NOMO-1 (cell line): ENCODE results near the gene CNOT3.
A peak's percentile ranks its signal among the peaks of the same experiment; 100 is the strongest.

Experiments
- DNase-seq, 2 experiments: peaks; one replicate each; lab custom pipeline; 2025; ENCODE audit not compliant: unreplicated experiment in 2 of 2; lab: John Stamatoyannopoulos, UW

CNOT3 gene

DNA sequence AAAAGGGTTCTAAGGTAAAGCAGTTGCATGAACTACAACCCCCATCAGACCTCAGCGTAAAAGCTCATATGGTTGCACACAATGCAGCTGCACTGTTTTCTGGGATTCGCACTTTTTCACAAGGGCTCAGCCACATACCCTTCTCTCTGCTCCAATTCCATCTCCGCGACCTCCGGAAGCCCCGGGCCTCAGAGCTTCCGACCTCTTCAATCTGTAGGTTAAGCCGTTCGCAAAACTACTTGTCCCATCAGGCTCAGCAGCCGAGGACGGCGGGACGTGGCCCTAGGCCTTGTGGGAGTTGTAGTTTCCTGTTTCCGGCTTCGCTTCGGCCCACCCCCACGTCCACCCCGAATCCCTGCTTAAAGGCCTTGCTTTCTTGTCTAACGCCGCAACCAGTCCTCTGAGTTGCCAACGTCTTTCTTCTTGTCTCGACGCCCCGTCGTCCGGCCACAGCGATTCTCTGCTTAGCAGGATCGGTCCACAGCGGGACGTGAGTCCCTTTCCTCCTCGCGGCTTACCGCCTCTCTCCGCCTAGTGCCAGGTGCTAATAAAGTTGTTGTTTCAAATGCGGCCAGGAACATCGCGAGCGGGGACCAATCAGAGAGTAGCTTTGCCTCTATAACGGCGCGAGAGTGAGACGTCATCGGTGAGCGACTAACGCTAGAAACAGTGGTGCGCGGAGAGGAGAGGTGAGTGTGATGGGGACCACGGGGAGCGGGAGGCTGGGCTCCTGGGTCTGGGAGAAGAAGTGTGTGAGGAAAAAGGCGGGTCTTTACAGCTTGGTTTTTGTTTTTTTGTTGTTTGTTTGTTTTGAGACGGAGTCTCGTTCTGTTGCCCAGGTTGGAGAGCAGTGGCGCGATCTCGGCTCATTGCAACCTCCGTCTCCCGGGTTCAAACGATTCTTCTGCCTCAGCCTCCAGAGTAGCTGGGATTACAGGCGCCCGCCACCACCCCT lies 22.2 kb upstream of the CNOT3 start, which contains the start of the genes PRPF31 and TFPT:
TSS of gene PRPF31 (plus strand) at position 646 of the 955 bp plus-strand sequence. CDS start 2,525 bp downstream, outside the sequence.
TSS of gene TFPT (minus strand) at position 549 of the 955 bp plus-strand sequence. CDS start at position 161, 388 bp downstream.
- DNase-seq = peak; percentile 97 to 98

DNA sequence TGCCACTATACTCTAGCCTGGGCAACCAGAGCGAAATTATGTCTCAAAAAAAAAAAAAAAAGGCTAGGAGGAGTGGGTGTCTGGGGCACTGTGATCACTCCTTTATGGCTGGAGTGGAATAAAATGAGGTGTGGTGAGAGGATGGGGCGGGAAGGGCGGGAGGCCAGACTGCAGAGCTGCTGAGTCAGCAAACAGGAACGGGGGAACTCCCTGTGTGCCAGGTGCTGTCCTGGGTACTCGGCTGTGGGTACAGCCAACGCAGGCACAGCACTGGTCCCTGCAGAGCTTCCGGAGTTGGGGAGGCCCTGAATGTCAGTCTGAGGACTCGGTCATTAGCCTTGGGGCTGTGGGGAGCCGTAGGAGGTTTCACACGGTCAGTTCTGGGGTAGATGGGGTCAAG lies 16.3 kb upstream of the CNOT3 start:
- no peak for DNase-seq

DNA sequence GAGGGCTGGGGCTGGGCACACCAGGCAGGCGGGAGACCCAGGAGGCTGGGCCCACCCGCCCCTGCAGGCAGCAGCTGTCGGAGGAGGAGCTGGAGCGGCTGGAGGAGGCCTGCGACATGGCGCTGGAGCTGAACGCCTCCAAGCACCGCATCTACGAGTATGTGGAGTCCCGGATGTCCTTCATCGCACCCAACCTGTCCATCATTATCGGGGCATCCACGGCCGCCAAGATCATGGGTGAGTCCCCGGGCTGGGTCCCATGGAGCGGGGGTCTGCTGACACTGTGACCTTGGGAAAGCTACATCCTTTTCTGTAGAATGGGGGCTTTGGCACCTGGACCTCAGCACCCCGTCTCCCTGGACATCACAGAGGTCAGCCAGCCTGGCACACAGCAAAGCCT lies 13.9 kb upstream of the CNOT3 start:
- DNase-seq = no peak

DNA sequence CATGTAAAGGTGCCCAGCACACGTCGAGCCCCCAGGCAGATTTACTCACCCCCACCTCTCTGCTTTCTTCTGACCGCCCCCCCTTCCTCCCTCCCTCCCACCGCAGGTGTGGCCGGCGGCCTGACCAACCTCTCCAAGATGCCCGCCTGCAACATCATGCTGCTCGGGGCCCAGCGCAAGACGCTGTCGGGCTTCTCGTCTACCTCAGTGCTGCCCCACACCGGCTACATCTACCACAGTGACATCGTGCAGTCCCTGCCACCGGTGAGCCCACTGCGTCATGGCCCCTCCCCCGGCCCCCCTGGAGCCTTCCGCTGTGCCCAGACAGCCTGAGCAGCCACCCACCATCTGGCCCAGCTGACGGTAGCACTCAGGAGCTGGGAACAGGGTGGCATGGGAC lies 13.2 kb upstream of the CNOT3 start:
- no peak for DNase-seq

DNA sequence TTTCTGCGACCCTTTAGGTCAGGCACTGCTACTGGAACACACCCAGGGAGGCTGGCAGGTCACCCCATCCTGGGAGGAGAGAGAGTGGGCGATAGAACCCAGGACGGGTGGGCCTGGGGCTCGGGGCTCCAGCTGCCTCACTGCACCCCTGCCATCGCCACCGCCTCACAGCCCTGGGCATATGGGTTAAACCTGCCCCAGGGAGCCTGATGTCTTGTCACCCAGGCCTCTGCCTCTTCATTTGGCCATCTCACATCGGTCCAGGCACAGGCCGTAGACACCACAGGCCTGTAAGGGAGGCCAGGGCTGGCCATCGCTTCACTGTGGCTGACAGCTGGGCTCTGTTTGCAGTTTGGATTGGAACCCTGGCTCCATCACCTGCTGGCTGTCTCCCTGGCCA lies 11.8 kb upstream of the CNOT3 start:
- DNase-seq = no peak

DNA sequence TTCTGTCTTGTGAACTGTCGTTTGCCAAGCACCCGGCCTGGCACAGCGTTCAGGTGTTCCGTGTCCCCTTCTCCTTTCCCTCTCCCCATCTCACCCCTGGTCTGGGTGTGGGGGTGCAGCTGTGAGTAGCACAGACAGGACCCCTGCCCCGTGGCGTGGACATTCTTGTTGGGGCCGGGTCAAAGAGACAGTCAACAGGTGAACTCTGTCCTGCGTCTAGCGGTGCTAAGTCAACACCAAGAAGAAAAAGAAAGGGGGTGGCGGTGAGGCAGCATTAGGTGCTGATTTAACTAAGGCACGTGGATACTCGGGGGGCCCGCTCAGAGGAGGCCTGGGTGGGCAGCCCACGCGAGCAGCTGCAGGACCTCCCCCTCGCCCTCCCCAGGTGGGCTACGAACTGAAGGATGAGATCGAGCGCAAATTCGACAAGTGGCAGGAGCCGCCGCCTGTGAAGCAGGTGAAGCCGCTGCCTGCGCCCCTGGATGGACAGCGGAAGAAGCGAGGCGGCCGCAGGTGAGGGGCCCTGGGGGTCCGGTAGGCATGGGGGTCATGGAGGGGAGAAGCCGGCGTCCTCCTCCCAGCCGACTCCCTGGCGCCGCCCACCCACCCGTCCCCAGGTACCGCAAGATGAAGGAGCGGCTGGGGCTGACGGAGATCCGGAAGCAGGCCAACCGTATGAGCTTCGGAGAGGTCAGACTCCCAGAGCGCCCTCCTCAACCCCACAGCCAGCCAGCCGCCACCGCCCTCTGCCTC lies 9.7 kb upstream of the CNOT3 start:
- no peak for DNase-seq

DNA sequence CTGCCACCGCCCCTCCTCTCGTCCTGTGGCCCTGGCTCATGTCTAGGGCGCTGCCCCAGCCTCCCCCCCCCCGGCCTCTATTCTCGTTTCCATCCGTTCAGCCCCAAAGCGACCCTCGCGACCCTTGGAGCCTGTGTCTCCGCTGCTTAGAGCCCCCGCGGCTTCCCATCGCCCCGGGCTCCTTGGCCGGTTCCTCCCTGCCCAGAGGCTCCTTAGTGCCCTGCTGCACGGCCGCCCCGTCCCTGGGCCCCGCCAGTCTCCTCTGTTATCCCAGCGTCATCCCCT lies 9.2 kb upstream of the CNOT3 start:
- DNase-seq = no peak

DNA sequence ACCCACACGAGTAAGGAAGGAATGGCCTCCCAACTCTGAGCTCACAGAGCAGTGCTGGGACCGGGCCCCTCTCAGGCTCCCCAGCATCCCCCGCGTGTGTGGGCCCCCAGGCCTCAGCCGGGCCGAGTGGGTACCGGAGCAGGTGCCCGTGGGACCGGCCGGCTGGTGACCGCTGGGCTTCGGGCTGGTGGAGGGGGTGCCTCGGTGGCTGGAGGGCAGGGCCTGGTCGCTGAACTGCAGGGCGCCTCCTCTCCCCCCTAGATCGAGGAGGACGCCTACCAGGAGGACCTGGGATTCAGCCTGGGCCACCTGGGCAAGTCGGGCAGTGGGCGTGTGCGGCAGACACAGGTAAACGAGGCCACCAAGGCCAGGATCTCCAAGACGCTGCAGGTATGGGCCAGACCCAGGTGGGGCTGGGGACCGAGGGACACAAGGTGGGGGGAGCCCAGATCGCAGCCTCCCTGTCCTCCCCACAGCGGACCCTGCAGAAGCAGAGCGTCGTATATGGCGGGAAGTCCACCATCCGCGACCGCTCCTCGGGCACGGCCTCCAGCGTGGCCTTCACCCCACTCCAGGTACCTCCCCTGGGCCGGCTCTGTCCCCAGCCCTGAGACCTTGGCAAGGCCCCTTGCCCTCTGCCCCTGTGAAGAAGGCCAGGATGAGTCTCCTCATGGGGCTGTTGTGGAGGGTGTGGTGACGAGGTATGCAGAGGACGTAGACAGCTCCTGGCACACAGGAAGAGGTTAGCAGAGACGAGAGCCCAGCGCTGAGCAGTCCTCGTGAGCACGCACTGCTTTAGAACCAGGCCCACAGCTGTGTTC lies 8.6 kb upstream of the CNOT3 start:
- no peak for DNase-seq

DNA sequence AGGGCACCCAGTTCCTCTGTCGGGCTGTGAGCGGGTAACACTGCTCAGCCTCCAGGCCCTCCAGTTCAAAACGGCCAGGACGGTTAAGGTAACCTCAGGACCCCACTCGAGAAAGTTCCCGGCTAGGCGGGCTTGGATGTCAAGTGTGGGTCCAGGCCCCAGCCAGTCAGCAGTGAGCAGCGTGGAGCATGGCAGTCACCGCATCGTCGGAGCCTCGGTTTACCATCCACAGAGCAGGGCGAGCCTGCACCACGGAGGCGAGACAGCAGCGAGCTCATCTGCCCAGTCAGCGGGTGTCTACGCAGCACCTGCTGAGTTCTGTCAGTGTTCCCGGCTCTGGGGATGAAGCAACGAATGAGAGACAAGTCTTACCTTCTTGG lies 8.0 kb upstream of the CNOT3 start:
- DNase-seq = no peak

DNA sequence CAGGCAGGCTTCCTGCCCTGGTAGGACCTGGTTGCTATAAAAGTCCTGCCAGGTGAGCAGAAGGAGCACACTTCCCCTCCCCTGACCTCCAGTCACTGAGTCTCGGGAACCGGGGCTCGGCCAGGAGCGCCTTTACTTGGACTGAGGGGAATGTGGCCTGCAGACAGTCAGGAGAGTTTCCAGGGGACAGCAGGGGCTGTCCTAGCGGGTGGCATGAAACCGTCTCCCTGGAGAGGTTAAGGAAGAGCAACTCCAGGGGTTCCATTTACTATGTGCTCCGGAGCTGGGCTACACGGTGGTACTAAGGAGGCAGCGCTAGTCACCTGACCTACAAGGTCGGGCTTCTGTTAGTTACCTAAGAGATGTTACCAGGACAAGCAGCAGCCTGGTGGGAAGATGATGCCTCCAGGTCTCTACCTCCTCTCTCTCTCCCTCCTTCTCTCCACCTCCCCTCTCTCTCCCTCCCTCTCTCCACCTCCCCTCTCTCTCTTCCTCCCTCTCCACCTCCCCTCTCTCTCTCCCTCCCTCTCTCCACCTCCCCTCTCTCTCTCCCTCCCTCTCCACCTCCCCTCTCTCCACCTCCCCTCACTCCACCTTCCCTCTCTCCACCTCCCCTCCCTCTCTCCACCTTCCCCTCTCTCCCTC lies 4.1 kb upstream of the CNOT3 start:
- DNase-seq = peak in 1 of 2 experiments; percentile 53

DNA sequence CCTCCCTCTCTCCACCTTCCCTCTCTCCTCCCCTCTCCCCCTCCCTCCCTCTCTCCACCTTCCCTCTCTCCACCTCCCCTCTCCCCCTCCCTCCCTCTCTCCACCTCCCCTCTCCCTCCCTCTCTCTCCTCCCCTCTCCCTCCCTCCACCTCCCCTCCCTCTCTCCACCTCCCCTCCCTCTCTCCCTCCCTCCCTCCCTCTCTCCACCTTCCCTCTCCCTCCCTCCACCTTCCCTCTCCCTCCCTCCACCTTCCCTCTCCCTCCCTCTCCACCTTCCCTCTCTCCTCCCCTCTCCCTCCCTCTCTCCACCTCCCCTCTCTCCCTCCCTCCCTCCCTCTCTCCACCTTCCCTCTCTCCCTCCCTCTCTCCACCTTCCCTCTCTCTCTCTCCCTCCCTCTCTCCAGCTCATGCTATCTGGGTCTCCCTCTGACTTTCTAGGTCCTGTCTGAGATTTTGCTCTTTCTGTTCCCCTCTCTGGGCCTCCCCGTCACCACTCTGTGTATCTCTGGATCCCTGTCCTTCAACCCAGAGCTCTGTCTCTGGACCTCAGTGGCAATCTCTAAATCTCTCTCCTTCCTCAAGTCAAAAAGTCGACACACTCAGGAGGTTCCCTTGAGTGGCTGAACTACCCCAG lies 3.5 kb upstream of the CNOT3 start:
- DNase-seq = no peak

DNA sequence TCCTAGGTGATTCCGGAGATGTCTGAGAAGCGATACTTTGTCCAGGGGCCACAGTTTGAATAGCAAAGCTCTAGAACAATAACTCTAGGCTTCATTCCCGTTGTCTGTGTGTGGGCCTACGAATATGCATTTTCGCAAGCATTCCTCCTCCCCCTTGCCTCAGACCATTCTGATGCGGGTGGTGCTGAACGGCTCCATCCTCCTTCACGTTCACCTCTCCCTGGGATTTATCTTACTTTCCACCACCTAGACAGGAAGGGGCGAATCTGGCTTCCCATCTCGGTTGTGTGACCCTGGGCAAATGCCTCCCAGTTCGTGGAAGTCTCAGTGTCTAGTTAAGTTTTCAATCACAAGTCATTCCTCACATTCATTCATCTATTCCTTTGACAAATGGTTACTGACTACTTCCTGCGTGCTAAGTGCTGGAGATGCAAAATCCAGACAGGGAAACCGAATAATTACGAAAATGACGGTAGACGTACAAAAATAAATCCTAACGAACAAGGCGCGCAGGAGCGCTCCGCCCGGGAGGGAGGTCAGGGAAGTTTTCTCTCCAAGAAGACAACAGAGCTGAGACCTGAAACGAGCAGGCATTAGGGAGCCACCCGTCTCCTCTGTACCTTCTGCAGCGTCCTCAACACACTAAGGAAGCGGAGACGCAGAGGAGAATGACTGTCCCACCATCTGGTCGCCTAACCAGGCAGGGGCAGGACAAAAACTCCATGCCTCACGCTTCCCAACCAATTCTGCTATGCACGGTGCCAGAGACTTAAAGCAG lies 1.3 kb upstream of the CNOT3 start:
- no peak for DNase-seq

DNA sequence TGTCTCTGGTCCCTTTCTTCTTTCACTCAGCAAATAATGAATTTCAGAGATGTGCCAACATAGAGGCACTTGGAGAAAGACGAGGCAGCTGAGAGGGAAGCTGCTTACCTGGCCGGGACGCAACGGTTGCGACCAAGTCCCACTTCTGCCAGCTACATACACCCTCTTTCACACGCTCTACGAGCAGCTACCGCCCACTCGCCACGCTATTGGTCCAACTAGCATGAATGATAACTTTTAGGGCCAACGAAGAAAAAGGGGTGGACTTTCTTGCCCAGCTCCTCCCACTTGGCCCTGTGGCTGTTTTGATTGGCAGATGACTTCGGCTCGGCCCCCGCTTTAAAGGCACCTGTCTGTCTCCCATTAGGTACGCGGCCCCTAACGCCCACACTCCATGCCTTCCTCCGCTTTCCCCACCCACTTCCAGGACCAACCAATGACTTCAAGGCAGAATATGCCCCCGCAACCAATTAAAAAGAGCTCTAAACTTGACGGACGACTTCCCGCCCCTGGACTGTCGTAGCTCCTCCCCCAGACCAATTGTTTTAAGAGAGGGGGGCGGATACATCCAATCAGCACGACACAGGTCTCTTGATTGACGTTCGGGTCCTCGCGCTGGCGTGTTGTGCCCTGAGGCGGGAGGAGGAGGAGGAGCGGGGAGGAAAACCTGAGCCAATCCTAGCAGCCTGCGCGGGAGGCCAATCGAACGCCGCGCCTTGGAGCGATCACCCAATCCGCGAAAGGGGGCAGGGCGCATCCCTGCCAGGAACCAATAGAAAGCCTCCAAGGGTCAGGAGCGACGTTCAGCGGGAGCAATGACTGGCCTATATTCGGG lies 481 bp upstream of the CNOT3 start:
- DNase-seq = peak; percentile 100

DNA sequence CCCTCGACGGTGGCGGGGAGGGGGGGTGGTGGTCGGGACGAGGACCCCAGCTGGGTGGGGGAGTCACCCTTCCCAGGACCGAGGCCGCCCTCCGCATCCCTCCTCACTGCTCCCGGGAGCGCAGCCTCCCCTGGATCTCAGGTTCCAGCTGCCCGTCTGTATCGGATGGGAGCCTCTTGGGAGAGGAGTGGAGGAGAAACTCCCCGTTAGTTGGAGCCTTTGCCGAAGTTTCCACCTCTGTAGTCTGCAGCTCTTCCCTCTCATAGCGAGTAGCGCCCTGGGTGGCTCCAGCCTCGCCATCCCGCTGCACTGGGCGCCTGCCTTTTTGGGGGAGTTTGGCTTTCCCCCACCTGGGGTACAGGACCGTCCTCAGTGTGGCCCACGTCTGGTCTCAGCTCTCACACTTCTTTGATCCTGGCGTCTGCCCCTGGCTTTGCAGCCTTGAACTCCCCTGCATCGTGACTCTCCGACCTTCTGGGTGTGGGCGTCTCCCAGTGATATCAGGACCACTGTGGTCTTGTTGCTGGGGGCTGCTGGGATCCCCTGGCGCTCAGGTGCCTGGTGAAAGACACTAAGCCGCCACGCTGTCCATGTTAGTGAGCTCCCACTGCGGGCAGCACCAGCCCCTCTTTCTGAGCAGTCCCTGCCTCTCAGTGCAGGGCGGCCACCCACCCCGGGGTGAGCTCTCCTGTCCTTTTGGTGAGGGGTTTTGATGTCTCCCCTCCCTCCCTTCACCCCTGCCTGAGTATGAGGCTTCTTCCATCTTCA lies 1.1 kb downstream of the CNOT3 start:
- DNase-seq = peak in 1 of 2 experiments; percentile 2

DNA sequence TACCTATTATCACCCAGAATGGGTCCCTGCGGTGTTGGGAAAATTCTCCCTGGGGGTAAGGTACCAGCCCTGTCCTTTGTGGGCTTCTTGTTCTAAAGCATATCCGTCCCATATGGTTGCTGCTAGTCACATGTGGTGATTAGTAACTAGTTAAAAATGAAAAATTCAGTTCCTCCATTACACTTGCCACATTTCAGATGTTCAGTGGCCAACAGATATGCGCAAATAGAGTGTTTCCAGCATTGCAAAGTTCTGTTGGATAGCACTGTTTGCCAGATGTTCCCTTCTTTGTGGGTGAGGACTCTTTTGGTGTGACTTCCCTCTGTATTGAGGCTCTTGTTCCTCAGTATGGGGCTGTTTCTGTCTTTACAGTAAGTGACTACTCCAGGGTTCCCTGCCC lies 3.8 kb downstream of the CNOT3 start:
- DNase-seq = no peak

DNA sequence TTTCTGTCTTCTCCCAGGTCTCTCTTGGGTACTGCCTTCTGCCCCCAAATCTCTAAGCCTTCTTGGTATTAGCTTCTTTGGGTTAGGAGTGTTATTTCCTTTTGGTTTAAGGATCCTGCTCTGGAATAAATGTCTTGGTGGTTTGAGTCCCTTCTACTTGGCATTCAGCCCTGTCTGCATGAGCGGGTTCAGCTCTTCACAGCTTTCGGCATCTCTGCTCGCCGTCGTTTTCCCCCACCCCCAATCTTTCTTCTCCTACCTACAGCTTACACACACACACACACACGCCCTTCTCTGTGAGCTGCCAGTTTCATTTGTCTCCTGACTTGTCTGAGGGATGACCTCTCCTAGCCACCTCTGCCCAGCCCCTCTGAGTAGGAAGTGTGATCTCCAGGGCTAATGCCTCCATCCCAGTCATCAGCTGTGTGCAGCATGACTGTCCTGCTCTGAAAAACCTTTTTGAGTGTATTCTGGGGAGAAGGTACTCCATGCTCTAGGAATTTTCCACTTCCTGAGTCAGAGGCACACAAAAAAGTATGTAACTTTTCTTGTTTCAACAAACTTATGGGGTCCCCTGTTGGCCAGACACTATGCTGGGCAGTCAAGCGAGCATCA lies 4.7 kb downstream of the CNOT3 start:
- no peak for DNase-seq

DNA sequence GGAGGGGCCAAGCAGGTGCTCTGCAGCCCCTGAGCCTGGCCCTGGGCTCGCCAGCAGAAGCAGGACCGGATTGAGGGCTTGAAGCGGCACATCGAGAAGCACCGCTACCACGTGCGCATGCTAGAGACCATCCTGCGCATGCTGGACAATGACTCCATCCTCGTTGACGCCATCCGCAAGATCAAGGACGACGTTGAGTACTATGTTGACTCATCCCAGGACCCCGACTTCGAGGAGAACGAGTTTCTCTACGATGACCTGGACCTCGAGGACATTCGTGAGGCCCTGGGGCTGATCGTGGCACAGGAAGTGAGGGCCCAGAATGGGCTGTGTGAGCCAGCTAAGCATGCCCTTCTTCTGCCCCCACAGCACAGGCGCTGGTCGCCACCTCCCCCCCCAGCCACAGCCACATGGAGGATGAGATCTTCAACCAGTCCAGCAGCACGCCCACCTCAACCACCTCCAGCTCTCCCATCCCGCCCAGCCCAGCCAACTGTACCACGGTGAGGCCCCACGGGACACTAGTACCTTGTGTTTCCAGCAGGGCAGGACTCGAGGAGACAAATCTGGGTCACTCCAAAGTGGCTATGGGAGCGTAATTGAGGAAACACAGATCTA lies 8.1 kb downstream of the CNOT3 start:
- no peak for DNase-seq
